IMR-90 (cell line): Measurements from ENCODE around the gene AKR7A2. TPM values are rescaled to one million over a fixed set of nuclear protein-coding genes. Genes with fewer than 3 reads are reported as not detected.
A peak's percentile ranks its signal among the peaks of the same experiment; 100 is the strongest.

ENCODE experiments used
- ATAC-seq: fragments of 200-7000 bp; cut with Tn5 transposase; 2 replicates; pipeline ENCODE4 v1.9.1; 2020; ENCODE audit warnings: low read depth, mild to moderate bottlenecking, moderate library complexity
- BruUV-seq: library from RNA; stranded (reverse); fragments of 400-500 nt; replicated peaks from 2 replicates; lab custom pipeline; 2021; lab: Mats Ljungman, UMichigan
- CTCF ChIA-PET: fragments of 300-600 bp; formaldehyde crosslinking; extraction: SDS; loops from one replicate; lab custom pipeline; 2021; ENCODE audit warnings: antibody characterized with exemption; lab: Yijun Ruan, JAX
- POLR2A ChIA-PET: fragments of 300-600 bp; sonication (Branson Sonifier 250); formaldehyde crosslinking; loops from one replicate; lab custom pipeline; 2022; ENCODE audit warnings: antibody characterized with exemption; ENCODE audit not compliant: unreplicated experiment; lab: Charles Lee
- DNase-seq: peaks from one replicate; pipeline ENCODE4 v3.0.0; 2013
- H2AFZ ChIP-seq: replicated peaks from 2 replicates; pipeline ENCODE3; 2013; ENCODE audit warnings: low read length, mild to moderate bottlenecking; ENCODE audit not compliant: poor library complexity
- H2AK5ac ChIP-seq: 2 replicates; pipeline ENCODE4 v1.6.1; 2013; ENCODE audit warnings: low read depth, low read length, inconsistent platforms
- H2AK9ac ChIP-seq: replicated peaks from 2 replicates; pipeline ENCODE3; 2013; ENCODE audit warnings: mild to moderate bottlenecking, low read depth, low read length, moderate library complexity; ENCODE audit not compliant: poor library complexity
- H2BK120ac ChIP-seq: 2 replicates; pipeline ENCODE4 v1.6.1; 2013; ENCODE audit warnings: low read depth, low read length, inconsistent platforms
- H2BK15ac ChIP-seq: 3 replicates; pipeline ENCODE4 v1.6.1; 2013; ENCODE audit warnings: low read depth, low read length, inconsistent platforms
- H2BK20ac ChIP-seq: 2 replicates; pipeline ENCODE4 v1.6.1; 2013; ENCODE audit warnings: low read depth, mild to moderate bottlenecking, inconsistent platforms, low read length, moderate library complexity
- H2BK5ac ChIP-seq: 2 replicates; pipeline ENCODE4 v1.6.1; 2013; ENCODE audit warnings: mild to moderate bottlenecking, low read depth, low read length, inconsistent platforms; ENCODE audit not compliant: poor library complexity, severe bottlenecking
- H3K14ac ChIP-seq: replicated peaks from 2 replicates; pipeline ENCODE4 v1.6.1; 2013; ENCODE audit warnings: low read depth, low read length, inconsistent platforms
- H3K18ac ChIP-seq: 2 replicates; pipeline ENCODE4 v1.6.1; 2013; ENCODE audit warnings: low read depth, low read length, control low read depth
- H3K23ac ChIP-seq: 2 replicates; pipeline ENCODE4 v1.6.1; 2013; ENCODE audit warnings: low read depth, low read length, inconsistent platforms
- H3K27ac ChIP-seq: 2 replicates; pipeline ENCODE4 v1.5.1; 2013; ENCODE audit warnings: mild to moderate bottlenecking, control low read depth, low read length; ENCODE audit not compliant: insufficient read depth
- H3K27me3 ChIP-seq: 2 replicates; pipeline ENCODE4 v1.6.1; 2013; ENCODE audit warnings: low read length; ENCODE audit not compliant: control insufficient read depth, insufficient read depth
- H3K36me3 ChIP-seq: 2 replicates; pipeline ENCODE4 v1.6.1; 2013; ENCODE audit warnings: low read length, mixed read lengths; ENCODE audit not compliant: control insufficient read depth, insufficient read depth
- H3K4ac ChIP-seq: 2 replicates; pipeline ENCODE4 v1.6.1; 2013; ENCODE audit warnings: low read depth, low read length, inconsistent platforms
- H3K4me1 ChIP-seq: 2 replicates; pipeline ENCODE4 v1.6.1; 2013; ENCODE audit warnings: low read length, mixed read lengths; ENCODE audit not compliant: control insufficient read depth, insufficient read depth
- H3K4me2 ChIP-seq: 2 replicates; pipeline ENCODE4 v1.6.1; 2013; ENCODE audit warnings: low read depth, mild to moderate bottlenecking, control low read depth, low read length, moderate library complexity
- H3K4me3 ChIP-seq: 2 replicates; pipeline ENCODE4 v1.5.1; 2013; ENCODE audit warnings: low read depth, mild to moderate bottlenecking, control low read depth, low read length, moderate library complexity; ENCODE audit not compliant: insufficient read depth
- H3K56ac ChIP-seq: 2 replicates; pipeline ENCODE4 v1.6.1; 2013; ENCODE audit warnings: low read length, inconsistent platforms; ENCODE audit not compliant: insufficient read depth; ENCODE audit errors: extremely low read depth
- H3K79me1 ChIP-seq, 2 experiments: 2 replicates each; pipeline ENCODE4 v1.6.1; 2013; ENCODE audit warnings: low read length in 2 of 2, inconsistent platforms in 1 of 2, low read depth in 1 of 2
- H3K9ac ChIP-seq: 2 replicates; pipeline ENCODE4 v1.6.1; 2013; ENCODE audit warnings: low read depth, low read length, control low read depth
- H3K9me1 ChIP-seq: 2 replicates; pipeline ENCODE4 v1.6.1; 2013; ENCODE audit warnings: low read length, inconsistent platforms; ENCODE audit not compliant: insufficient read depth
- H3K9me3 ChIP-seq: 2 replicates; pipeline ENCODE4 v1.6.1; 2013; ENCODE audit warnings: low read length; ENCODE audit not compliant: control insufficient read depth, insufficient read depth
- H4K20me1 ChIP-seq: 2 replicates; pipeline ENCODE4 v1.6.1; 2013; ENCODE audit warnings: low read length, inconsistent platforms; ENCODE audit not compliant: insufficient read depth
- H4K5ac ChIP-seq: 2 replicates; pipeline ENCODE4 v1.6.1; 2013; ENCODE audit warnings: mild to moderate bottlenecking, low read depth, low read length, control low read depth
- H4K8ac ChIP-seq, 2 experiments: 2 replicates each; pipeline ENCODE4 v1.6.1; 2013; ENCODE audit warnings: low read depth in 2 of 2, low read length in 2 of 2, control low read depth in 1 of 2, inconsistent platforms in 1 of 2
- H4K91ac ChIP-seq: 2 replicates; pipeline ENCODE4 v1.6.1; 2013; ENCODE audit warnings: low read depth, low read length, inconsistent platforms; ENCODE audit not compliant: insufficient read depth
- RFX5 ChIP-seq: IDR thresholded peaks from 2 replicates; pipeline ENCODE4 v1.8.0; 2012; ENCODE audit warnings: low read depth, mild to moderate bottlenecking, low read length, moderate library complexity
- WGBS, 2 experiments: methylation state at CpG; one replicate each; pipeline versions ENCODE4 v1.1.5 to v1.1.7; 2013; ENCODE audit warnings: missing lambda C conversion rate in 2 of 2; ENCODE audit not compliant: insufficient read length in 1 of 2; ENCODE audit errors: extremely low coverage in 2 of 2; 5-methylcytosine and 5-hydroxymethylcytosine counted together
- dilution Hi-C: fragments of 300-500 bp; cut with HindIII; formaldehyde crosslinking; loops from one replicate; pipeline ENCODE4 v1.14.3; 2018; ENCODE audit warnings: low sequenced_read_pairs; ENCODE audit not compliant: unreplicated experiment
- in situ Hi-C: fragments of 300-500 bp; cut with MboI; formaldehyde crosslinking; loops from 3 replicates; pipeline ENCODE4 v1.14.3; 2019; ENCODE audit warnings: low sequenced_read_pairs, inconsistent platforms, mixed read lengths
- intact Hi-C: fragments of 100-400 bp; cut with micrococcal nuclease; formaldehyde crosslinking; loops from 2 replicates; pipeline ENCODE4 v1.10.0; 2022
- polyA plus RNA-seq, 3 experiments: library from polyadenylated mRNA; depleted of rRNA; stranded (reverse); fragments of >200 nt; gene quantifications; 2 replicates each; pipeline ENCODE4 v1.2.3, GENCODE V29; 2012; ENCODE audit warnings: low replicate concordance in 1 of 3
- total RNA-seq: library from RNA; depleted of rRNA; stranded (reverse); fragments of >200 nt; gene quantifications from 2 replicates; pipeline ENCODE4 v1.2.3, GENCODE V29; 2012

AKR7A2 gene
- total and polyA plus RNA-seq, 2 of the 4 experiments (the other 2 are of a cell fraction), result 55.8 to 60.2 TPM

- Histone ChIP-seq H3K56ac (no peak overlapping the region), H2BK5ac (no peak overlapping the region), H3K18ac (no peak overlapping the region), H4K8ac (no peak overlapping the region), H4K20me1 (peaks cover 11% of the 10 kb centered on the region; the same call in 1 of the 2 replicates), H3K4ac (no peak overlapping the region), H3K4me2 (no peak overlapping the region), H3K4me3 (no peak overlapping the region), H2AFZ (peak overlapping the region; percentile 8), H2AK5ac (no peak overlapping the region), H3K27ac (no peak overlapping the region), H3K9me3 (no peaks in the 10 kb centered on the region), H3K14ac (no peak overlapping the region), H3K9ac (no peak overlapping the region), H2BK15ac (no peak overlapping the region), H3K23ac (no peak overlapping the region), H2BK20ac (no peak overlapping the region), H3K9me1 (0 out of 2 replicates have a peak, but pooled peaks cover 10% of the 10 kb centered on the region), H4K5ac (no peak overlapping the region), H3K27me3 (no peaks in the 10 kb centered on the region), H2BK120ac (no peak overlapping the region), H3K79me1 (peaks cover 0 to 10% of the 10 kb centered on the region in 2 experiments; a peak in 1 of 4 replicates), H3K36me3 (peaks cover 26% of the 10 kb centered on the region), H2AK9ac (no peak overlapping the region), H3K4me1 (peaks cover 3% of the 10 kb centered on the region; the same call in 1 of the 2 replicates), H4K91ac (no peak overlapping the region)
- BruUV-seq, result no TSS peak
- DNase-seq (no peak), ATAC-seq (no peak)
- in situ Hi-C loops (no loop called here), dilution Hi-C loops (no loop called here), intact Hi-C loops (no loop called here)
- ChIA-PET CTCF (no interaction called here), POLR2A (no interaction called here)
- WGBS, 2 experiments, result 100% methylated on average over 1 of the region's 5 CpGs; no CpG with 5 or more reads in 1 of the 2 experiments
- TF ChIP-seq RFX5, result no peak
Observed at GRCh38 chr1:19262047-19262446, 49.9 kb downstream of the AKR7A2 start.
